Fibroblast of skin of right quadriceps (primary cell): Measurements from ENCODE around the gene KLHL5.
"Not testable (repeated sequence)": the region's sequence is repeated elsewhere in the genome, so short reads cannot be mapped to it uniquely, and the experiment has no call there.

Experiments
- DNase-seq: peaks from one replicate; pipeline ENCODE4 v3.0.0-alpha.2; 2013

The KLHL5 gene

DNA sequence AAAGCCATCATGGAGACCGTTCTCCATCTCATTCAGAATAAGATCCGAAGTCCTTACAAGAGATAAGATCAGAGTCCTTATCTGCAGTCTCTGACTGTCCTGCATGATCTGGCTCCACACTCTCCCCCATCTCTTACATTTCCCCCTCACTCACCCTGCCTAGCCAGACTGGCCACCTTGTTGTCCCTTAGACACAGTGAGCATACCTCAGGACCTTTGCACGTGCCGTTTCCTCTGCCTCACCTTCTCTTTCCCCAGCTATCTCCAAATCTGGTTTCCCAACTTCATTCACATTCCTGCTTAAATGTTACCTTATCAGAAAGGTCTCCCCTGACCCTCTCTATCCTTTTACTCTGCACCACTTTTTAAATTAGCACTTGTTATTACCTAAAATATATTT lies 44.0 kb downstream of the KLHL5 start:
- DNase-seq: no peak

DNA sequence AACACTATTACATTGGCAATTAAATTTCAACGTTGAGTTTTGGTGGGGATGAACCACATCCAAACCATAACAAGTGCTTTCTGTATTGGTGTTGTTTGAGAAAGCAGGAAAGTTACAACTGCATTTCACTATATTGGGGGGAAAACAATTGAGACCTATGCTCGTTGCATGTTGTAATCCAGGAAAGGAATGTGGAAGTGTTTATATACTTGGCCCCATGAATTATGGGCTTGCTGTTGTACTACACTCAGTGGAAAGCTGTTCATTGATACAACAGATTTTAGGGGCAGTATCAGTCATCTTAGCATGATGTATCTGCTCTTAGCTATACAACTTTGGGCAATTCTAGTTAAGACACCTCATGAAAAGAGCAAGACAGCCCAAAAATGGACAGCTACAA lies 52.4 kb downstream of the KLHL5 start:
- peak; percentile 25 for DNase-seq

DNA sequence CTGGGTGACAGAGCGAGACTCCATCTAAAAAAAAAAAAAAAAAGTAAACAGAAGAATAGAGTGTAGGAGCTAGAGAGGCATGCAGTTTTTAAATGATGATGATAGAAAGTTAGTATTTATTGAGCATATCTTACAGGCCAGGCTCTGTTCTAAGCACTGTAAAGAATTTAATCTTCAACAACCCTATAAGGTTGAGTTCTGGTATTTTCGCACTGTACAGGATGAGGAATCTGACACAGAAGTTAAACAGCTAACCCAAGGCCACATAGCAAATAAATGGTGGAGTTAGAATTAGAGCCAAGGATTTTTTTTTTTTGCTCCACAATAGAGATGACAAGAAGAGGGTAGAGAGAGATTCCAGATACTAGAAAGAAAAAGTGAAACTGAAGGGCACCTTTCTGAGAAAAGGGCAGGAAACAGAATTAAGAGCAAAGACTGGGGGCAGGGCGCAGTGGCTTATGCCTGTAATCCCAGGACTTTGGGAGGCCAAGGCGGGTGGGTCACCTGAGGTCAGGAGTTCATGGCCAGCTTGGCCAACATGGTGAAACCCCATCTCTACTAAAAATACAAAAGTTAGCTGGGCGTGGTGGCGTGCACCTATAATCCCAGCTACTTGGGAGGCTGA lies 56.1 kb downstream of the KLHL5 start:
- DNase-seq: no peak

DNA sequence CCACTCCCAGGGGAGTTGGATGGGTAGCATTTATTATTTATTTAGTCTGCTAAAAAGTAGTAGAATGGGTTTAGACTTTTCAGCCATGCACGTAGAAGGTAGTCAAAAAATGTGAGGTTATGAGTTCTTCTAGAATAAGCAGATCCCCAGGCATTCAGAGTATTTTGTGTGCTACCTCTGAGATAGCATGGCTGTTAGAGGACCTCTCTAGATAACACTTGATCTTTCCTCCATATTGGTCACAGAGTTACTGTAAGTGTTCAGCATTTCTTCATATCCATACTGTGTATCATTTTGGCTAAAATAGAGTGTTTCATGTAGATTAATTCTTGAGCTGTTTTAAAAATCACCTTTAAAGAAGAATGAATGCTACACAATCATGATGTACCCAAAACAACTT lies 58.4 kb downstream of the KLHL5 start:
- DNase-seq: no peak

DNA sequence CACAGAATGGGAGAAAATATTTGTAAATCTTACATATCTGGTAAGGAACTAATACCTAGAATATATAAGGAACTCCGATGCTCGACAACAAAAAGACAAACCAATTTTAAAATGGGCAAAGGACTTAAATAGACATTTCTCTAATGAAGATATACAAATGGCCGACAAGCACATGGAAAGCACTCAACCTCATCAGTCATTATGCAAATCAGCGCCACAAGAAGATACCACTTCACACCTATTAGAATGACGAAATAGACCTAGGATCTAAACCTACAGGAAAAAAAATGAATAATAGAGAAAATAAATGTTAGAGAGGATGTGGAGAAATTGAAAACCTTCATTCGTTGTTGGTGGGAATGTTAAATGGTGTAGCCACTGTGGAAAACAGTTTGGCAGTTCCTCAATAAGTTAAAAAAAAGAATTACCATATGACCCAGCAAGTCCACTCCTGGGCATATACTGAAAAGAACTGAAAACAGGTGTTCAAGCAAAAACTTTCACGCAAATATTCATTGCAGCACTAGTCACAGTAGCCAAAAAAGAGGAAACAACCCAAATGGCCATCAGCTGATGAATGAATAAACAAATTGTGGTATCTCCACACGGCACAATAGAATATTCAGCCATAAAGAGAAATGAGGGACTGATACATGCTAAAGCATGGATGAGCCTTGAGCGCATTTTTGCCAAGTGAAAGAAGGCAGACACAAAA lies 63.0 kb downstream of the KLHL5 start:
- no peak for DNase-seq

DNA sequence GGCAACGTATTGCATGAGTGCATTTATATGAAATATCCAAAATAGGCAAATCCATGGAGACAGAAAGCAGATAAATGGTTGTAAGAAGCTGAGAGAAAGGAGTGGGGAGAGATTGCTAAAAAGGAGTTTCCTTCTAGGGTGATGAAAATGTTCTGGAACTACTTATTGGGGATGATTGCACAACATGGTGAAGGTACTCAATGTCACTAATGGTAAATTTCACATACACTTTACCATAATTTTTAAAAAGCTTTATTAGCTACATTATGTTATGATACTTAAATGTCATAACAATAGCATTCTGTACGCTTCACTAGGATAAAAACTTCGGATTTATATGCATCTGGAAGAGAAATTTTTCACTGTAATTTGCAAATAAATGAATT lies 63.6 kb downstream of the KLHL5 start:
- DNase-seq: no peak

DNA sequence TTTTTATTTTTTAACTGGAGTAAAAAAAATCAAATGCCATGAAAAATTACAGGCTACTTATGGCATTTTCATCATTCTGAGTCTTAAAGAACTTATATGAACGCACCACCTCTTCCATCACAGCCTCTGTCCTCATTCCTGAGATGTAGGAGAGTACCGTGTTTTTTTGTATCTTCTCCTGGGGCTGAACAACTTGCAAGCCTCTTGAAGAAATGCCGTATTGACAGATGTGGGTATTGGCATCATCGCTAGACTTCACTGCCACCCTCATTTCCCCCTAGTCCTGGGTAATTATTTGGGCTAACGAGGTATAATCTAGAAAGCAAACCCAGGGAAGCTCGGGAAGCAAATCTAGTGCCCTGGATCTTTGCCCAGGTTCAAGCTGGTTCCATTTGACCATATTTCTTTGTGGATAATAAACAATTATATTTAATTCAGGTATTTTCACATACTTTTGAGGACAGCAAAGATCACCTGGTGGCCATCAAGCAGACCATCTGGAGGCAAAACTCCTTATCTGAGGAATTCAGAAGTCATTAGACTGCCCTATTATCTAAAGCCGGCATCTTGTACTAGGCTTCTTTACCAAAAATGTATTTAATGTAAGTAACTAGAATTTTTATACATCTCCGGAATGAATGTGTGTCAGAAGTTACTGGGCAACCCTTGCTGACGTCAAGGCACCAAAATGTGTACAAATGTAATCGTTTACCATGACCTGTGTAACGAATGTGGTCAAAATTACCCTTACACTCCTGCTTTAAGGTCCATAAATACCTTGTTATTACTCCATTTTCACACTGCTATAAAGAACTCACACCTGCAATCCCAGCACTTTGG lies 64.4 kb downstream of the KLHL5 start:
- DNase-seq: no peak

DNA sequence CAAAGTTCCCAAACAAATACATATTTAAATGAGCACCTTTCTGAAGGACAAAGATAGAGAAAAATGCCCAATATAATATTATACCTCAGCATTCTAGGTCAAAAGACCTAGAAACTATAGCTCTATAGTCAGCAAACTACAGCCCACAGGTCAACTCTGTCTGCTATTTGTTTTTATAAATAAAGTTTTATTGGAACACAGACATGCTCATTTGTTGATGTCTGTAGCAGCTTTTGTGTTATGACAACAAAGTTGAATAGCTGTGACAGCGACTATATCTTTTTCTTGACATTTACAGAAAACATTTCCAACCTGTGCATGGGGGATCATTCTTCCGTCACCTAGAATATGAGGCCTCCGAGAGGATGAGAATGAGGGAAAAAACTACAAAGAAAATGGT lies 71.6 kb downstream of the KLHL5 start:
- no peak for DNase-seq

DNA sequence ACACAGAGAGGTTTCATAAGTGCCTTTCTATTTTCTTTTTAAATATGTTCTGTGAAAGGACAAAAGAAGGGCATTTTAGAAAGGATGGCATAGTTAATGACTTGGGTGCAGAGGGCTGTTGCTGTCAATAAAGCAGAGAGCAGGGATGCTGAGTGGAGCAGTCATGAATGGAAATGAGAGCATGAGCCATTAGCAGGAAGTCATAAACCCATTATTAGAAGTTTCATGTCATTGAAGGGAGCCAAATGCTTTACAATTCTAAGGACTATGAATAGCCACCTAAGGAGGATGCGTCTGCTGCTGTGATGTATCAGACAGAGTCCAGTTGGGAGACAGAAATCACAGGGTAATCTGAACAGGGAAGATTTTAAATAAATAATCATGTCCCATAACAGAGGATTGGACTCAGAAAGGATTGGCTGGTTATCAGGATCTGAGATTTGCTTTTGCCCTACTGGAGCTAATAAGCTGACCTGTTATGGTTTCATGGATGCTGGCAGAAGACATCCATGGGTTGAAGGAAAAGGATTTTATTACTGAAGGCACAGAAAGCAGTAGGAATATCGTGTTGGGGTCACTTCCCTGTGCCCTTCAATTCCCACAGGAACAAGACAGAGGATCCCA lies 72.8 kb downstream of the KLHL5 start:
- no peak for DNase-seq

DNA sequence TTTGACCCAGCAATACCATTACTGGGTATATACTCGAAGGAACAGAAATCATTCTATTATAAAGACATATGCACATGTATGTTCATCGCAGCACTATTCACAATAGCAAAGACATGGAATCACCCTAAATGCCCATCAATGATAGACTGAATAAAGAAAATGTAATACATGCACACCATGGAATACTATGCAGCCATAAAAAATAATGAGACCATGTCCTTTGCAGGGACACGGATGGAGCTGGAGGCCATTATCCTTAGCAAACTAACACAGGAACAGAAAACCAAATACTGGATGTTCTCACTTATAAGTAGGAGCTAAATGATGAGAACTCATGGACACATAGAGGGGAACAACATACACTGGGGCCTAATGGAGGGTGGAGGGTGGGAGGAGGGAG lies 76.2 kb downstream of the KLHL5 start:
- not testable (repeated sequence) for DNase-seq

DNA sequence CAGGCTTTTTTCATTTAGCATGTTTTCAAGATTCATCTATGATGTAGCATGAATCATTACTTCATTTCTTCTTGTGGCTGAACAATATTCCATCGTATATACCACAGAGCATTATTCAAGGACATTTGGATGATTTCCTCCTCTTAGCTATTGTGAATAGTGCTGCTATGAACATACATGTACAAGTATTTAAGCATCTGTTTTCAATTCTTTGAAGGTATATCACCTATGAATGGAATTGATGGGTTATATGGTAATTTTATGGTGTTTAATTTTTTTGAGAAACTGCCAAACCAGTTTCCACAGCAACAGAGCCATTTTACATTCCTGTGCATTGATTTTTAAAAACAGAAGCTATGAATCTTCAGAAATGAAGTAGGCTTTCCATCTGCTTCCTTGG lies 84.2 kb downstream of the KLHL5 start:
- DNase-seq: peak; percentile 50

DNA sequence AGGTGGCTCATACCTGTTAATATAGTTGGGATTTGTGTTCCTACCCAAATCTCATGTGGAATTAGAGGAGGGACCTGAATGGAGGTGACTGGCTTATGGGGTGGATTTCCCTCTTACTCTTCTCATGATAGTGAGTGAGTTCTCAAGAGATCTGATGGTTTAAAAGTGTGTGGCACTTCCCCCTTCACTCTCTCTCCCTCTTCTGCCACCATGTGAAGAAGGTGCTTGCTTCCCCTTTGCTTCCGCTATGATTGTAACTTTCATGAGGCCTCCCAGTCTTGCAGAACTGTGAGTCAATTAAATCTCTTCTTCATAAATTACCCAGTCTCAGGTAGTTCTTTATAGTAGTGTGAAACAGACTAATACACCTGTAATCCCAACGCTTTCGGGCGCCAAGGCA lies 92.0 kb downstream of the KLHL5 start:
- no peak for DNase-seq

DNA sequence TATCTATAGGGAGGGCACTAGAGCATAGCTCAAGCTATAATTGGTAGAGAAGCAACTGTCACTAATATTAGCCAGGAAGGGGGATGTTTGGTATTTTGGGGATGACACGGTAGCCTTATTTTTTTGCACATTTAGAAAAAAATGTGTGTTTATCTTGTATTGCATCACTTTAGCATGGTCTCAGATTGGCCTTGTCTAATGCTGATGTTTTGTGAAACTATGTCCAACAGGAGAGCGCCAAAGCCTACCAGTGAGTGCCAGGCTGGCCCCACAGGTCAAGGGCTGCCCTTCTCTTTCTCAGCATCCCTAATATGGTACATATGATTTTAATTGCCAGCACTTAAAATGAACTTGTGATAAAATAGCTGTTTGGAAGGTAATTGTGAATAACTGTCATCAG lies 95.5 kb downstream of the KLHL5 start:
- DNase-seq: no peak

DNA sequence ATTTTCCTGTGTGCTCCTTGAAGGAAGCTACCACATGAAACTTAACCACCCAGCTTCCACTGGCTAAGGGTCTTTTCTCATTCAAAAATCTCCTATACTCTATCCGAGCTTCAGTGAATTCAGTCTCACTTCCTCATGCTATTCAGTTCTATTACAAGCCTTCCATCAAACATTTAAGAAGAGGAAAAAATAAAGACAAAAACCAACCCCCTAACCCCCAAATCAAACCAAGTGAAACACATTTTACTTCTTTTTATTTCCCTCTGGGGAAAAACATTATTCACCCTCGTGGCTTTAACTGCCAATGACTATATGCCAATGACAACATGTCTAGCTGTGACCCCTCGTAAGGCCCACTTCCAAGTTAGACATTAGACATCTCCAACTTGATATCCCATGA lies 104.1 kb downstream of the KLHL5 start:
- no peak for DNase-seq

DNA sequence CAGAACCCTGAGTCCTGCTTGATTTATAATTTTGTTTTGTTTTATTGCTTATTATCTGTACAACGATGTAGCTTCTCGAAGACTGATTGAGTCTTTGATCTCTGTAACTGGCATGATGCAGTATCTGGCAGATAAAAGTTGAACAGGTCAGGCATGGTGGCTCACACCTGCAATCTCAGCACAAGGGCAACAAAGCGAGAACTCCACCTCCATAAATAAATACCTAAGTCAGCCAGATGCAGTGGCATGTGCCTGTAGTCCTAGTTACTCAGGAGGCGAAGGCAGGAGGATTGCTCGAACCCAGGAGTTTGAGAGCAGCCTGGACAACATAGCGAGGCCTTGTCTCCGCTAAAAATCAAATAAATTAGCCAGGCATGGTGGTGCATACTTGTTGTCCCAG lies 104.6 kb downstream of the KLHL5 start:
- no peak for DNase-seq

DNA sequence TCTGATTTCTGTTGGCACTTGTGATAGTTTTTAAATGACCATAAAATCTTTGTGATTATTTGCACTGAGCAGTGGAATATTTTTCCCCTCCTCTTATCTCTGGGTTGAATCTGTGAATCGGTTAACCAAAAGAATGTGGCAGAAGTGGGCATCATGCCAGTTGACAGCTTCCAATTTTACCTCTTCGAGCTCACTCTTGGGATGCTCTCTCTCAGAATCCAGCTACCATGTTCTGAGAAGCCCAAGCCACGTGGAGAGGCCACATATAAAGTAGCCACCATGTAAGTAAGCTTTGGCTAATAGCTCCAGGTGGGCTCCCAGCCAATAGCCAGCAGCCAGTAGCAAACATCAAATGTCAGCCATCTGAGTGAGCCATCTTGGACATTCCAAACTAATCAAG lies 107.4 kb downstream of the KLHL5 start:
- DNase-seq: peak; percentile 23

DNA sequence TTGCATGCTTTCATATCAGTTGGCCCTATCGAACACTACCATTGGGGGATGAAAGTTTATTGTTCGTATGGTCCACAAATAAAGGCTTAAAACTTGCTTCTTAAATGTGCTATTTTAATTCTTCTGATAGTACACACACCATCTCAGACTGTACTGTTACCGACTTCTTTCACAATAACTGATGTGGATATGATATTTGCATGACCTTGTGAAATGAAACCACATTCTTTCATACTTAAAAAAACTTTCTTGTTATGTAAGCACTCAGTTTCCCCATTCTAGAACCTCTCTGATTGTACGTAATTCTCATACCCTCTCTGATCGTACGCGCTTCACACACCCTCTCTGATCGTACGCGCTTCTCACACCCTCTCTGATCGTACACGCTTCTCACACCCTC lies 108.3 kb downstream of the KLHL5 start:
- no peak for DNase-seq
